Islet of Langerhans (tissue), 1 donor: ENCODE data around the gene ENTREP3.
"Not testable (repeated sequence)": the region's sequence is repeated elsewhere in the genome, so short reads cannot be mapped to it uniquely, and the experiment has no call there.

Source experiments
- FAIRE-seq: peaks from one replicate; lab custom pipeline; 2011; peaks lifted over from hg19 to GRCh38; lab: Jason Lieb, UNC

Gene ENTREP3

GRCh38 chr1:155255243-155256007 lies at the start of gene ENTREP3:
TSS of gene ENTREP3 (minus strand) at chr1:155255483. CDS start at chr1:155254877, 606 bp downstream.
- no peak for FAIRE-seq

- FAIRE-seq, result no peak
Measured at GRCh38 chr1:155304558-155305063, 49.3 kb upstream of the ENTREP3 start.

GRCh38 chr1:155301342-155301841 lies 46.1 kb upstream of the ENTREP3 start, which contains the start of gene PKLR:
TSS of gene PKLR (minus strand) at chr1:155301438. CDS start at chr1:155301395, 43 bp downstream.
- FAIRE-seq, result no peak

- FAIRE-seq, result no peak
Measured at GRCh38 chr1:155300553-155301329, 45.5 kb upstream of the ENTREP3 start.

GRCh38 chr1:155300024-155300423 lies 44.7 kb upstream of the ENTREP3 start:
- FAIRE-seq, result no peak

GRCh38 chr1:155297384-155297783 lies 42.1 kb upstream of the ENTREP3 start:
- no peak for FAIRE-seq

GRCh38 chr1:155296661-155297060 lies 41.4 kb upstream of the ENTREP3 start:
- FAIRE-seq, result no peak

- FAIRE-seq, result no peak
Measured at GRCh38 chr1:155295942-155296267, 40.6 kb upstream of the ENTREP3 start.

- no peak for FAIRE-seq
Measured at GRCh38 chr1:155295183-155295941, 40.1 kb upstream of the ENTREP3 start.

- no peak for FAIRE-seq
Measured at GRCh38 chr1:155294520-155295182, 39.4 kb upstream of the ENTREP3 start.

GRCh38 chr1:155293086-155293749 lies 37.9 kb upstream of the ENTREP3 start:
- FAIRE-seq, result no peak

GRCh38 chr1:155291006-155291405 lies 35.7 kb upstream of the ENTREP3 start:
- not testable (repeated sequence) for FAIRE-seq

- FAIRE-seq, result no peak
Measured at GRCh38 chr1:155287987-155288543, 32.8 kb upstream of the ENTREP3 start.

- FAIRE-seq, result no peak
Measured at GRCh38 chr1:155286544-155286943, 31.3 kb upstream of the ENTREP3 start.

GRCh38 chr1:155285631-155286044 lies 30.4 kb upstream of the ENTREP3 start:
- FAIRE-seq, result no peak

- FAIRE-seq, result no peak
Measured at GRCh38 chr1:155285063-155285462, 29.8 kb upstream of the ENTREP3 start.

- FAIRE-seq, result no peak
Measured at GRCh38 chr1:155284476-155284875, 29.2 kb upstream of the ENTREP3 start.

- FAIRE-seq, result no peak
Measured at GRCh38 chr1:155282488-155283091, 27.3 kb upstream of the ENTREP3 start.

GRCh38 chr1:155279268-155279667 lies 24.0 kb upstream of the ENTREP3 start:
- no peak for FAIRE-seq

GRCh38 chr1:155278689-155279160 lies 23.4 kb upstream of the ENTREP3 start:
- FAIRE-seq, result no peak
